ENCODE results near the gene STEAP4.
"Not testable (repeated sequence)": the region's sequence is repeated elsewhere in the genome, so short reads cannot be mapped to it uniquely, and the experiment has no call there.

Gene STEAP4

DNA sequence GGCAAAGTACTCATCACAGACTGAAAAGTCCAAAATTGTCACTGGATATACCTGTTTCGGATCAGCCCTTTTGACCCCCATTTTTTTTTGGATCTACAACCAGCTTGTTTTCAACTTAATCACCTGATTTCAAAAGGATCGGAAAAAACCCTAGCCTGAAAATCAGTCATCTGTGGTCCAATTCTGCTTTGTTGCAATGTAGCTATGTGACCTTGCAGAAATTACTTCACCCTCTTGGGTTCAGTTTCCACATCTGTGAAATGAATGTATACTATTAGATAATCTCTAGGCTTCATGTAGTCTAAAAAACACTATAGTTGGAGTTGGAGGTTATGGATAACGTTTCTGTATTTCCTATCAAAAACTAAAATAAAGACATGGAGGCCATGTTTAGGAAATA, 37.1 kb downstream of the STEAP4 start:
- Histone ChIP-seq H3K36me3 (ENCODE audit: insufficient read depth, low read length) (no peaks in the 10 kb centered on the region), H3K4me3 (ENCODE audit: low read depth, low read length) (no peak overlapping the region), H2AFZ (ENCODE audit: low read length, unreplicated experiment) (no peak overlapping the region), H3K4me1 (ENCODE audit: control insufficient read depth, insufficient read depth, low read length, unreplicated experiment) (no peaks in the 10 kb centered on the region), H3K27ac (ENCODE audit: low read depth, low read length) (no peak overlapping the region), H3K27me3 (ENCODE audit: insufficient read depth, low read length) (no peaks in the 10 kb centered on the region), H3K79me2 (ENCODE audit: control insufficient read depth, insufficient read depth, low read length, unreplicated experiment) (no peaks in the 10 kb centered on the region)

DNA sequence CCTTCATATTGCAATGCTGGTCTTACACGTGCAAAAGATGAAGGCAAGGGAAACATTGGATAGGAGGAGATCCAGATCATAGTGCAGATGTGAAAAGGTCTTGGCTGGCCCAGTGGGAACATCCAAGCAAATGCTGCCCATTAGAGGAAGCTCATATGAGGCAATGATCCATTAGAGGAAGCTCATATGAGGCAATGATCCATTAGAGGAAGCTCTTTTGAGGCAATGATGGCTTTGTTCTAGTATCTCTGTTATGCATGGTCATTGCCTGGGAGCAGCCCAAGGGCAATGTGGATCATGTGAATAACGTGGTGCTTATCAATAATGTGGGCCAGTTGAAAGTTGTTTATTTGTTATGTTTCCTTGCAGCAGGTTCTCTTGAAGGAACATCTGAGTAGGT, 37.8 kb downstream of the STEAP4 start:
- Histone ChIP-seq H3K4me1 (ENCODE audit: control insufficient read depth, insufficient read depth, low read length, unreplicated experiment) (no peaks in the 10 kb centered on the region), H3K36me3 (ENCODE audit: insufficient read depth, low read length) (no peaks in the 10 kb centered on the region), H3K79me2 (ENCODE audit: control insufficient read depth, insufficient read depth, low read length, unreplicated experiment) (no peaks in the 10 kb centered on the region), H3K27ac (ENCODE audit: low read depth, low read length) (no peak overlapping the region), H2AFZ (ENCODE audit: low read length, unreplicated experiment) (no peak overlapping the region), H3K27me3 (ENCODE audit: insufficient read depth, low read length) (no peaks in the 10 kb centered on the region), H3K4me3 (ENCODE audit: low read depth, low read length) (no peak overlapping the region)

DNA sequence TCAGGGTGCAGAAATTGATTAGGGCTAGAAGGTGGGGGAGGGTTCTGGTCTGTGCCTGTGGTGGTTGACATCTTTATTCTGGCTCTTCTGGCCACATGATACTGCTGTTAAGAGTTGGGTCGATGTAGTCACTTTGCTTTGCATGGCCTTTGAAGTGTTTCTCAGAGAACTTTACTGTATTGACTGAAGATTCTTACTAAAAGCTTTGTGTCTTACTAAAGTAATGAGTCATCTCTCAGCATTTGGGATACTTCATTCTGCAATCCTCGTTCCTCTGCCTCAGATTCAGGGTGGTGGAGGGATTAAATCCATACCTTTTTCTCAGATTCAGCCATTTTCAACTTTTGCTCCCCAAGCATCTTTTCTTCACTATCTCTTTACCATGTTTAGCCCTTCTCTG, 38.6 kb downstream of the STEAP4 start:
- Histone ChIP-seq H3K79me2 (ENCODE audit: control insufficient read depth, insufficient read depth, low read length, unreplicated experiment) (no peaks in the 10 kb centered on the region), H3K36me3 (ENCODE audit: insufficient read depth, low read length) (no peaks in the 10 kb centered on the region), H3K27ac (ENCODE audit: low read depth, low read length) (no peak overlapping the region)

DNA sequence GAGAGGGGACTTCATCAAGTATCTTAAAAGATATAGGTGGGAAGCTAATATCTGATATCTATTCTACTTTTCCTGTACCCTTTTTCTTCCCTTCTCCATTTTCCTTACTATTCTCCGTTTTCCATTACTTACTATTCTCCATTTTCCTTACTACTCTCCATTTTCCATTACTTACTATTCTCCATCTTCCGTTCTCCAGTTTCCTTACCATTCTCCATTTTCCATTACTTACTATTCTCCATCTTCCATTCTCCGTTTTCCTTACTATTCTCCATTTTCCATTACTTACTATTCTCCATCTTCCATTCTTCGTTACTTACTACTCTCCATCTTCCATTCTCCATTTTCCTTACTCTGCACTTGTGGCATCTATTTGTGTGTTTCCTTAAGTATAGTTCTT, 39.3 kb downstream of the STEAP4 start:
- Histone ChIP-seq H3K4me3 (ENCODE audit: low read depth, low read length) (no peak overlapping the region), H3K36me3 (ENCODE audit: insufficient read depth, low read length) (no peaks in the 10 kb centered on the region), H3K79me2 (ENCODE audit: control insufficient read depth, insufficient read depth, low read length, unreplicated experiment) (no peaks in the 10 kb centered on the region), H2AFZ (ENCODE audit: low read length, unreplicated experiment) (no peak overlapping the region), H3K27ac (ENCODE audit: low read depth, low read length) (no peak overlapping the region), H3K4me1 (ENCODE audit: control insufficient read depth, insufficient read depth, low read length, unreplicated experiment) (no peaks in the 10 kb centered on the region), H3K27me3 (ENCODE audit: insufficient read depth, low read length) (no peaks in the 10 kb centered on the region)

More for the DNA sequence above, 38.6 kb downstream of the STEAP4 start:
- Histone ChIP-seq H2AFZ (ENCODE audit: low read length, unreplicated experiment) (no peak overlapping the region), H3K27me3 (ENCODE audit: insufficient read depth, low read length) (no peaks in the 10 kb centered on the region), H3K4me1 (ENCODE audit: control insufficient read depth, insufficient read depth, low read length, unreplicated experiment) (no peaks in the 10 kb centered on the region), H3K4me3 (ENCODE audit: low read depth, low read length) (no peak overlapping the region)

DNA sequence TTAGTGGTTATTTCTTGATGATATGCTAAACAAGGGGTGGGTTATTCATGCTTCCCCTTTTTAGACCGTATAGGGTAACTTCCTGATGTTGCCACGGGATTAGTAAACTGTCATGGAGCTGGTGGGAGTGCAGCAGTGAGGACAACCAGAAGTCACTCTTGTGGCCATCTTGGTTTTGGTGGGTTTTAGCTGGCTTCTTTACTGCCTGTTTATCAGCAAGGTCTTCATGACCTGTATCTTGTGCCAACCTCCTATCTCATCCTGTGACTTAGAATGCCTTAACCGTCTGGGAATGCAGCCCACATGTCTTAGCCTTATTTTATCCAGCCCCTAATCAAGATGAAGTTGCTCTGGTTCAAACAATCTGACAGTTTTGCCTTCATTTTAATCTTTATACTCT, 41.7 kb downstream of the STEAP4 start:
- not testable (repeated sequence) for H3K79me2 ChIP-seq (ENCODE audit: control insufficient read depth, insufficient read depth, low read length, unreplicated experiment); H3K27ac ChIP-seq (ENCODE audit: low read depth, low read length); H3K4me3 ChIP-seq (ENCODE audit: low read depth, low read length); H3K4me1 ChIP-seq (ENCODE audit: control insufficient read depth, insufficient read depth, low read length, unreplicated experiment); H3K36me3 ChIP-seq (ENCODE audit: insufficient read depth, low read length); H3K27me3 ChIP-seq (ENCODE audit: insufficient read depth, low read length); H2AFZ ChIP-seq (ENCODE audit: low read length, unreplicated experiment)

DNA sequence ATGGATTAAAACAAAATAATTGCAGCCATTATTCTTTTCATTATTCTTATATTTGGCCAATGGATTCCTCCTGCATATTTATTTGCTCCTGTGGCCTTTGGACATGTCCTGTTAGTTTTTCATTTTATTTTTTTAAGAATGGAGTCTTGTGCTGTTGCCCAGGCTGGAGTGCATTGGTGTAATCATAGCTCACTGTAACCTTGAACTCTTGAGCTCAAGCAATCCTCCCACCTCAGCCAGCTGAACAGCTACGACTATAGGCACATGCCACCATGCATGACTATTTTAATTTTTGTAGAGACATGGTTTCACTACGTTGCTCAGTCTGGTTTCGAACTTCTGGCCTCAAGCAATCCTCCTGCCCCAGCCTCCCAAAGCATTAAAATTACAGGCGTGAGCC, 44.1 kb downstream of the STEAP4 start:
- no peaks in the 10 kb centered on the region for H3K27me3 ChIP-seq (ENCODE audit: insufficient read depth, low read length)
- no peak overlapping the region for H3K4me3 ChIP-seq (ENCODE audit: low read depth, low read length)
- H3K36me3 ChIP-seq (ENCODE audit: insufficient read depth, low read length): no peaks in the 10 kb centered on the region
- no peak overlapping the region for H2AFZ ChIP-seq (ENCODE audit: low read length, unreplicated experiment)
- no peaks in the 10 kb centered on the region for H3K4me1 ChIP-seq (ENCODE audit: control insufficient read depth, insufficient read depth, low read length, unreplicated experiment)
- H3K27ac ChIP-seq (ENCODE audit: low read depth, low read length): no peak overlapping the region
- no peaks in the 10 kb centered on the region for H3K79me2 ChIP-seq (ENCODE audit: control insufficient read depth, insufficient read depth, low read length, unreplicated experiment)

DNA sequence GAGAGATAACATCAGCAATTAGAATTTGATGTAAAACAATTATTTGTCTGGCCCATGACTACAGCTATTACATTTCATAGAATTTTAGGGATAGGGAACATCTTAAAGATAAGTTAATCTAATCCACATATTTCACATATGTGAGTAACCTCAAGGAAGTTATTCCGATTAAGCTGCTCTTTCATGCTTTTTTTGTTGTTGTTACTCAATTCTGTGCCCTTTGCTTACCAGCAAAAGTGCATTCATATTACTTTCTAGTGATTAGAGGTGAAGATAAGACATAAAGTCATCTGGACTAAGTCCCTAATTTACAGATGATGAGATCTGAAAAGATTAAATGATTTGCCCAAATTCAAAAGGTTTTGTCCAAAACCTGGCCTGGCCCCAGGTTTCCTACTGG, 46.0 kb downstream of the STEAP4 start:
- no peak overlapping the region for H2AFZ ChIP-seq (ENCODE audit: low read length, unreplicated experiment)
- H3K27ac ChIP-seq (ENCODE audit: low read depth, low read length): no peak overlapping the region
- no peaks in the 10 kb centered on the region for H3K4me1 ChIP-seq (ENCODE audit: control insufficient read depth, insufficient read depth, low read length, unreplicated experiment)
- no peaks in the 10 kb centered on the region for H3K27me3 ChIP-seq (ENCODE audit: insufficient read depth, low read length)
- H3K36me3 ChIP-seq (ENCODE audit: insufficient read depth, low read length): no peaks in the 10 kb centered on the region
- H3K79me2 ChIP-seq (ENCODE audit: control insufficient read depth, insufficient read depth, low read length, unreplicated experiment): no peaks in the 10 kb centered on the region
- H3K4me3 ChIP-seq (ENCODE audit: low read depth, low read length): no peak overlapping the region

DNA sequence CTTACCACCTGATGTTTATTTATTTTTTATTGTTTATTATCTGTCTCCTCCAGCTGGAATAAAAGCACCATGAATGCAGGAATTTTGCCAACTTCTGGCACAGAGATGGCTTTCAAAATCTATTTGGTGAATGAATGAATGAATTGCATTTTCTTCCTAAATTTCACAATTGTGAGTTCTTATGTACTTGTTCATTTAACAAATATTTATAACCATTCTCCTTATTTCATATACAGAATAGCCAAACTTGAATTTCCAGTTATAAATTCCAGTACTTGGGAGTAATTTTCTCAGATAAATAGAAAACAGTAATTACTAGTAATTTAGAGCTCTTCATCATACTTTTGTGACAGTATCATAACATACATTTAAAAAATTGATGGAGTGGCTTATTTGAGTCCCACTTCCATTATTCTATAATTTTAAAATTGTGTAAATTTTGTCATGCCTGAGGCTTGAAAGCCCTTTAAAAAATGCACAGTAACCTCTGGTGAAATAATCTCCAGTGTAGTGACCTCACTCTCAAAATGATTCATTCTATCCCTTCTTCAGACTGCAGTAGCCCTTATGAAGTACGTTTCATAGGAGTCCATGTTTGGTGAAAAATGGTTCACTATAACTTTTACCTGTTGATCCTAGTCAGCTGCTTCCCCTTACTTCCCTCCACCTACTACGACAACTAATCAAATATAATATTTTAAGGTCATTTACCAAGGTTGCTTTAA, 46.9 kb downstream of the STEAP4 start:
- Histone ChIP-seq H3K36me3 (ENCODE audit: insufficient read depth, low read length) (no peaks in the 10 kb centered on the region), H3K4me3 (ENCODE audit: low read depth, low read length) (no peak overlapping the region), H3K79me2 (ENCODE audit: control insufficient read depth, insufficient read depth, low read length, unreplicated experiment) (no peaks in the 10 kb centered on the region), H3K27ac (ENCODE audit: low read depth, low read length) (no peak overlapping the region), H3K4me1 (ENCODE audit: control insufficient read depth, insufficient read depth, low read length, unreplicated experiment) (peaks cover 8% of the 10 kb centered on the region), H2AFZ (ENCODE audit: low read length, unreplicated experiment) (no peak overlapping the region), H3K27me3 (ENCODE audit: insufficient read depth, low read length) (no peaks in the 10 kb centered on the region)

DNA sequence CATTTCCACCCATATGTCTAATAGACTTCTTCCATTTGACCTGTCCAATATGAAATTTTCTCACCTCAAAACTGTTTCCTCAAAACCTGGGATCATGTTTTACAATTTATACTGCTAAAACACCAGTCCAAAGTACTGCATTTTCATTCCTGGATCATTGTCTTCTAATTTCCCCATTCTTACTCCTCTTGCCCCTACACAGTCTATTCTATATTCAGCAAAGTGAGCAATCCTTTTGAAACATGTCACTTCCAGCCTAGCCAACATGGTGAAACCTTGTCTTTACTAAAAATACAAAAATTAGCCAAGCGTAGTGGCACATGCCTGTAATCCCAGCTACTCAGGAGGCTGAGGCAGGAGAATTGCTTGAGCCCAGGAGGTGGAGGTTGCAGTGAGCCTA, 48.4 kb downstream of the STEAP4 start:
- not testable (repeated sequence) for H3K36me3 ChIP-seq (ENCODE audit: insufficient read depth, low read length); H3K27me3 ChIP-seq (ENCODE audit: insufficient read depth, low read length); H3K79me2 ChIP-seq (ENCODE audit: control insufficient read depth, insufficient read depth, low read length, unreplicated experiment); H3K4me3 ChIP-seq (ENCODE audit: low read depth, low read length); H2AFZ ChIP-seq (ENCODE audit: low read length, unreplicated experiment); H3K27ac ChIP-seq (ENCODE audit: low read depth, low read length)
- H3K4me1 ChIP-seq (ENCODE audit: control insufficient read depth, insufficient read depth, low read length, unreplicated experiment): peaks cover 14% of the 10 kb centered on the region

DNA sequence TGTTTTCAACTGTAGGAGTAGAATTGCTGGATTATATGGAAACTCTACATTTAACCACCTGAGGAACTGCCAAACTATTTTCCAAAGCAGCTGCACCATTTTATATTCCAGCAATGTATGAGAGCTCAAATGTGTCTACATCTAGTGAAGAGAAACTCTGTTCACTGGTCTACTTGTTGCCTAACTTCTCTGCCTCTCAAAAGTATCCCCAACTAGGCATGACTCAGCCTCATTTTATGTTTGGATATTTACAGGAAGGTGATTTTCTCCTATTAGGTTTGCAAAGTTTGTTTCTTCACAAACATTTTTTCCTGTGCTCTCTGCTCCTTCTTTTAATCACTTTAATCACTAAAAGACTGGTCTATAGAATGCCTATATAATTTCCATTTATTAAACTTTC, 49.8 kb downstream of the STEAP4 start:
- H3K36me3 ChIP-seq (ENCODE audit: insufficient read depth, low read length): no peaks in the 10 kb centered on the region
- peaks cover 14% of the 10 kb centered on the region for H3K4me1 ChIP-seq (ENCODE audit: control insufficient read depth, insufficient read depth, low read length, unreplicated experiment)

DNA sequence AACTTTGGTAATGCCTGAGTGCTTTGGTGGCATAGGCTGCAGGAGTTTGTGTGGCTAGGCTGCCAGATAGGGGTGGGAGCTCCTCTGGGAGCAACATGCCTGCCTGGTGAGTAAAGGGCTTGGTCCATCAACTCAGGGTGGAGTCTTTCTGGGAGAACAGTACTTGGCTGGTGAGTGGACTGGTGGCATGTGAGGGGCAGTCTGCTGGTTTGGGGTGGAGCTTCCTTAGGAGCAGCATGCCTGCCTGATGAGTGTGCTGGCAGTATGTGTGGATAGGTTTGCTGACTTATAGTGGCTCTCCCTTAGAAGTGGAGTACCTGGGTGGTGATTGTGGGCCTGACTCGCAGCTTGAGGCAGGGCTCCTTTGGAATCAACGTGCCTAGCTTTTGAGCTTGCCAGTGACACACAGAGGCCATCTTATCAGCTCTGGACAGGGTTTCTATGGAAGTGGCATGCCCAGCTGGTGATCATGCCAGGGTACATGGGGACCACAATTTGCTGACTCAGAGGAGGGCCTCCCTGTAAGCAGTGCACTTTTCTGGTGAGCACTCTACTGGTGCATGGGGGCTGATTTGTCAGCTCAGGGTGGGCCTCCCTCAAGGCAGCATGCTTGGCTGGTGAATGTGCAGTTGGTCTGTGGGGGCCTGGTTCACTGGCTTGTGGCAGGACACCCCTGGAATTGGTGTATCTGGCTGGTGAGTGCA, 51.8 kb downstream of the STEAP4 start:
- H3K79me2 ChIP-seq (ENCODE audit: control insufficient read depth, insufficient read depth, low read length, unreplicated experiment): no peaks in the 10 kb centered on the region
- H2AFZ ChIP-seq (ENCODE audit: low read length, unreplicated experiment): no peak overlapping the region
- H3K27me3 ChIP-seq (ENCODE audit: insufficient read depth, low read length): no peaks in the 10 kb centered on the region
- no peaks in the 10 kb centered on the region for H3K36me3 ChIP-seq (ENCODE audit: insufficient read depth, low read length)
- no peak overlapping the region for H3K4me3 ChIP-seq (ENCODE audit: low read depth, low read length)
- H3K27ac ChIP-seq (ENCODE audit: low read depth, low read length): peak overlapping the region; percentile 33; the same call in 1 of the 2 replicates
- peaks cover 14% of the 10 kb centered on the region for H3K4me1 ChIP-seq (ENCODE audit: control insufficient read depth, insufficient read depth, low read length, unreplicated experiment)

More for the DNA sequence above, 49.8 kb downstream of the STEAP4 start:
- Histone ChIP-seq H3K79me2 (ENCODE audit: control insufficient read depth, insufficient read depth, low read length, unreplicated experiment) (no peaks in the 10 kb centered on the region), H3K27me3 (ENCODE audit: insufficient read depth, low read length) (no peaks in the 10 kb centered on the region), H2AFZ (ENCODE audit: low read length, unreplicated experiment) (no peak overlapping the region), H3K27ac (ENCODE audit: low read depth, low read length) (no peak overlapping the region), H3K4me3 (ENCODE audit: low read depth, low read length) (no peak overlapping the region)
